GM18909 (cell line): ENCODE results near the gene PDPN.
"Not testable (repeated sequence)": the region's sequence is repeated elsewhere in the genome, so short reads cannot be mapped to it uniquely, and the experiment has no call there.

Source experiments
- ATAC-seq: cut with Tn5 transposase; IDR thresholded peaks from one replicate; pipeline ENCODE4 v1.9.1; 2021; ENCODE audit warnings: mild to moderate bottlenecking; ENCODE audit not compliant: unreplicated experiment, poor library complexity

Gene PDPN

GRCh38 chr1:13583595-13583965 is at the start of gene PDPN:
TSS of gene PDPN (plus strand) at chr1:13583832. CDS start at chr1:13584034, 202 bp downstream.
- ATAC-seq, result no peak

GRCh38 chr1:13535227-13535626 is 48.4 kb upstream of the PDPN start:
- ATAC-seq, result no peak

- ATAC-seq, result no peak
Measured at GRCh38 chr1:13536571-13536970, 47.1 kb upstream of the PDPN start.

- ATAC-seq, result no peak
Measured at GRCh38 chr1:13538832-13539231, 44.8 kb upstream of the PDPN start.

GRCh38 chr1:13539683-13540082 is 43.9 kb upstream of the PDPN start:
- ATAC-seq, result no peak

- no peak for ATAC-seq
Measured at GRCh38 chr1:13540866-13541265, 42.8 kb upstream of the PDPN start.

GRCh38 chr1:13541435-13542215 is 42.0 kb upstream of the PDPN start:
- ATAC-seq, result no peak

- no peak for ATAC-seq
Measured at GRCh38 chr1:13543451-13544220, 40.0 kb upstream of the PDPN start.

- no peak for ATAC-seq
Measured at GRCh38 chr1:13544221-13544556, 39.4 kb upstream of the PDPN start.

GRCh38 chr1:13546791-13547190 is 36.8 kb upstream of the PDPN start:
- ATAC-seq, result no peak

- no peak for ATAC-seq
Measured at GRCh38 chr1:13548281-13548680, 35.4 kb upstream of the PDPN start.

- ATAC-seq, result no peak
Measured at GRCh38 chr1:13549021-13549420, 34.6 kb upstream of the PDPN start.

- ATAC-seq, result no peak
Measured at GRCh38 chr1:13549521-13549920, 34.1 kb upstream of the PDPN start.

- no peak for ATAC-seq
Measured at GRCh38 chr1:13550663-13551062, 33.0 kb upstream of the PDPN start.

GRCh38 chr1:13554798-13555197 is 28.8 kb upstream of the PDPN start:
- no peak for ATAC-seq

GRCh38 chr1:13556224-13556764 is 27.3 kb upstream of the PDPN start:
- ATAC-seq, result no peak

- no peak for ATAC-seq
Measured at GRCh38 chr1:13560541-13560940, 23.1 kb upstream of the PDPN start.

- ATAC-seq, result not testable (repeated sequence)
Measured at GRCh38 chr1:13562981-13563380, 20.7 kb upstream of the PDPN start.

- ATAC-seq, result no peak
Measured at GRCh38 chr1:13564073-13564472, 19.6 kb upstream of the PDPN start.

- not testable (repeated sequence) for ATAC-seq
Measured at GRCh38 chr1:13570435-13570834, 13.2 kb upstream of the PDPN start.

- no peak for ATAC-seq
Measured at GRCh38 chr1:13570924-13571323, 12.7 kb upstream of the PDPN start.

- ATAC-seq, result no peak
Measured at GRCh38 chr1:13573586-13573985, 10.0 kb upstream of the PDPN start.
